Measurements from ENCODE around the gene SIPA1.
"Not testable (repeated sequence)": the region's sequence is repeated elsewhere in the genome, so short reads cannot be mapped to it uniquely, and the experiment has no call there.

The SIPA1 gene

DNA sequence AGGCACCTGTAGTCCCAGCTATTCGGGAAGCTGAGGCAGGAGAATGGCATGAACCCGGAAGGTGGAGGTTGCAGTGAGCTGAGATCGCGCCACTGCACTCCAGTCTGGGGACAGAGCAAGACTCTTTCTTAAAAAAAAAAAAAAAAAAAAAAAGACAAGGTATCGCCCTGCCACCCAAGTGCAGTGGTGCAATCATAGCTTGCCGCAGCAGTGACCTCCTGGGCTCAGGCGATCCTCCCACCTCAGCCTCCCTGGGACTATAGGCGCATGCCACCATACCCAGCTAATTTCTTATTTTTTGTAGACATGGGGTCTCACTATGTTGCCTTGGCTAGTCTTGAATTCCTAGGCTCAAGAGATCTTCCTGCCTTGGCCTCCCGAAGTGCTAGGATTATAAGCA, 23.0 kb downstream of the SIPA1 start:
- not testable (repeated sequence) for H2BK120ac ChIP-seq (ENCODE audit: low read depth, low read length); H3K23ac ChIP-seq (ENCODE audit: low read length); H3K9ac ChIP-seq (ENCODE audit: low read length); H3K18ac ChIP-seq (ENCODE audit: low read length); DNase-seq; H3K27me3 ChIP-seq (ENCODE audit: insufficient read depth, low read length, poor library complexity); H3K4ac ChIP-seq (ENCODE audit: low read depth, low read length); H3K56ac ChIP-seq (ENCODE audit: low read length); H4K5ac ChIP-seq (ENCODE audit: low read length); H2BK15ac ChIP-seq (replicated peaks; ENCODE audit: low read depth); H2BK5ac ChIP-seq (ENCODE audit: low read length); H3K4me2 ChIP-seq (ENCODE audit: low read length); H3K4me1 ChIP-seq (ENCODE audit: control insufficient read depth, low read depth, low read length); H2AK5ac ChIP-seq (ENCODE audit: low read length); H4K8ac ChIP-seq (ENCODE audit: low read depth, low read length); H3K4me3 ChIP-seq (ENCODE audit: low read length); H3K27ac ChIP-seq (ENCODE audit: low read depth, low read length)
- H3K79me1 ChIP-seq (ENCODE audit: low read length), result peaks cover 15% of the 10 kb centered on the region
- peaks cover 12% of the 10 kb centered on the region for H3K36me3 ChIP-seq (ENCODE audit: control insufficient read depth, insufficient read depth, low read length)
- WGBS (ENCODE audit: extremely low coverage, insufficient coverage, low lambda C conversion rate), result no CpG with 5 or more reads among the region's 9 CpGs
- peaks cover 12% of the 10 kb centered on the region for H3K79me2 ChIP-seq (ENCODE audit: control insufficient read depth, insufficient read depth, low read length)

- no peak overlapping the region for H3K27ac ChIP-seq (ENCODE audit: low read depth, low read length)
Measured at GRCh38 chr11:65661599-65662246, 23.8 kb downstream of the SIPA1 start.

GRCh38 chr11:65662247-65662798, 24.4 kb downstream of the SIPA1 start:
- Histone ChIP-seq H3K4ac (ENCODE audit: low read depth, low read length) (peak overlapping the region; percentile 75), H3K18ac (ENCODE audit: low read length) (peak overlapping the region; percentile 70), H2AK5ac (ENCODE audit: low read length) (peak overlapping the region; percentile 92), H3K79me1 (ENCODE audit: low read length) (peaks cover 15% of the 10 kb centered on the region), H3K4me2 (ENCODE audit: low read length) (peak overlapping the region; percentile 100), H4K8ac (ENCODE audit: low read depth, low read length) (no peak overlapping the region), H3K9ac (ENCODE audit: low read length) (peak overlapping the region; percentile 85), H3K23ac (ENCODE audit: low read length) (no peak overlapping the region), H2BK5ac (ENCODE audit: low read length) (no peak overlapping the region), H3K36me3 (ENCODE audit: control insufficient read depth, insufficient read depth, low read length) (peaks cover 10% of the 10 kb centered on the region), H3K27ac (ENCODE audit: low read depth, low read length) (no peak overlapping the region), H4K5ac (ENCODE audit: low read length) (no peak overlapping the region), H3K4me1 (ENCODE audit: control insufficient read depth, low read depth, low read length) (peaks cover 2% of the 10 kb centered on the region), H3K79me2 (ENCODE audit: control insufficient read depth, insufficient read depth, low read length) (peaks cover 12% of the 10 kb centered on the region), H3K4me3 (ENCODE audit: low read length) (peak overlapping the region; percentile 97), H3K56ac (ENCODE audit: low read length) (peak overlapping the region; percentile 96), H3K27me3 (ENCODE audit: insufficient read depth, low read length, poor library complexity) (no peaks in the 10 kb centered on the region), H2BK120ac (ENCODE audit: low read depth, low read length) (no peak overlapping the region), H2BK15ac (replicated peaks; ENCODE audit: low read depth) (no peak overlapping the region)
- DNase-seq, result no peak
- no CpG with 5 or more reads among the region's 29 CpGs for WGBS (ENCODE audit: extremely low coverage, insufficient coverage, low lambda C conversion rate)

More at GRCh38 chr11:65661599-65662246, 23.8 kb downstream of the SIPA1 start:
- no peak overlapping the region for H2BK120ac ChIP-seq (ENCODE audit: low read depth, low read length)
- H4K8ac ChIP-seq (ENCODE audit: low read depth, low read length), result no peak overlapping the region
- H3K4me2 ChIP-seq (ENCODE audit: low read length), result peak overlapping the region; percentile 100
- peaks cover 12% of the 10 kb centered on the region for H3K79me2 ChIP-seq (ENCODE audit: control insufficient read depth, insufficient read depth, low read length)
- no peak overlapping the region for H4K5ac ChIP-seq (ENCODE audit: low read length)
- no peak overlapping the region for H3K23ac ChIP-seq (ENCODE audit: low read length)
- H2AK5ac ChIP-seq (ENCODE audit: low read length), result peak overlapping the region; percentile 92
- no peak overlapping the region for H3K18ac ChIP-seq (ENCODE audit: low read length)
- no peak overlapping the region for H2BK5ac ChIP-seq (ENCODE audit: low read length)
- no peak for DNase-seq
- H3K9ac ChIP-seq (ENCODE audit: low read length), result peak overlapping the region; percentile 85
- peaks cover 12% of the 10 kb centered on the region for H3K36me3 ChIP-seq (ENCODE audit: control insufficient read depth, insufficient read depth, low read length)
- WGBS (ENCODE audit: extremely low coverage, insufficient coverage, low lambda C conversion rate), result no CpG with 5 or more reads among the region's 25 CpGs
- H3K56ac ChIP-seq (ENCODE audit: low read length), result peak overlapping the region; percentile 96
- no peak overlapping the region for H3K4ac ChIP-seq (ENCODE audit: low read depth, low read length)
- no peaks in the 10 kb centered on the region for H3K27me3 ChIP-seq (ENCODE audit: insufficient read depth, low read length, poor library complexity)
- peaks cover 15% of the 10 kb centered on the region for H3K79me1 ChIP-seq (ENCODE audit: low read length)
- H3K4me3 ChIP-seq (ENCODE audit: low read length), result peak overlapping the region; percentile 97
- H2BK15ac ChIP-seq (replicated peaks; ENCODE audit: low read depth), result no peak overlapping the region
- H3K4me1 ChIP-seq (ENCODE audit: control insufficient read depth, low read depth, low read length), result peaks cover 2% of the 10 kb centered on the region

DNA sequence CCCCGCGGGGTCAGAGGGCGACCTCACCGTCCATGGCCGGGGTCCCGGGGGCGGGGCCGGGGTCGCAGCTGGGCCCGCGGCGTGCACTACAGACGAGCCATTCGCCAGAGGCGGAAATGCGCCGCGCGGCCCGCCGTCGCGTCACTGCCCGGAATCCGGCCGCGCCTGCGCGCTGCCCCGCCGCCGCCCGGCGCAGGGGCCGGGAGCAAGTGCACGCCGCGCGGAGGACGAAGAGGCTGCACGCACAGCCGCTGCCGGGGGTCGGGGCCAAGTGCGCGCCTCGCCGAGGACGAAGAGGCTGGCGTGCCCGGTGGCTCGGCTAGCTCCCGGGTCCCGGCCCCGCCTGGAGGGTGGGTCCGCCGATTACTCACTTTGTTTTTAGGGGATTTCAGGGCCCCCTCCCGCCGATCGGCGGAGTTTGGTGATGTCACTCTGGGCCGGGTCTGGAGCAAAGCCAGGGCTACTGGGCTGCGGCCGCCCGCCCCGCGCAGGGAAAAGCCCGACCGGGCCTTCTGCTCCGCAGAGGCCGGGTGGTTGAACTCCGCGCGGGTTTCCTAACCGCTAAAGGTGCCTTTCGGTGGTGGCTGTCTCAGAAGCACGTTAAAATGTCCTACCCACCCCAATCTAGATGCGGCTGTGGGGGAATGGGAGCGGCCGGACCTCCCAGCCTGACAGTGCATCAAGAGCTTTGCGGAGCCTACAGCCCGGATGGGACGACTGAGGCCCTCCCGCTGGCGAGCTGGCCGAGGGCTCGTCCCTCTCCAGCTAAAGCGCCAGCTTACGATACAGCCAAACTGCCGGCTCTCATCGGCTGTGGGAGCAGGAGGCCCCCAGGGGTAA, 25.1 kb downstream of the SIPA1 start, which contains the start of gene RELA:
Gene RELA, minus strand, starts transcription at position 118 of the 840 bp plus-strand sequence. Its CDS starts 84 bp downstream, at position 34.
- Histone ChIP-seq H3K36me3 (ENCODE audit: control insufficient read depth, insufficient read depth, low read length) (peaks cover 8% of the 10 kb centered on the region), H2BK120ac (ENCODE audit: low read depth, low read length) (no peak within 1 kb of the TSS), H3K27ac (ENCODE audit: low read depth, low read length) (peak within 1 kb of the TSS; percentile 69), H2BK15ac (replicated peaks; ENCODE audit: low read depth) (no peak within 1 kb of the TSS), H3K18ac (ENCODE audit: low read length) (peak within 1 kb of the TSS; percentile 70), H3K4me3 (ENCODE audit: low read length) (peak within 1 kb of the TSS; percentile 97), H3K27me3 (ENCODE audit: insufficient read depth, low read length, poor library complexity) (no peaks in the 10 kb centered on the region), H3K56ac (ENCODE audit: low read length) (peak within 1 kb of the TSS; percentile 96), H4K8ac (ENCODE audit: low read depth, low read length) (no peak within 1 kb of the TSS), H3K23ac (ENCODE audit: low read length) (peak within 1 kb of the TSS; percentile 29), H2BK5ac (ENCODE audit: low read length) (peak within 1 kb of the TSS; percentile 55), H3K9ac (ENCODE audit: low read length) (peak within 1 kb of the TSS; percentile 88), H4K5ac (ENCODE audit: low read length) (no peak within 1 kb of the TSS), H2AK5ac (ENCODE audit: low read length) (peak within 1 kb of the TSS; percentile 92), H3K4me2 (ENCODE audit: low read length) (peak within 1 kb of the TSS; percentile 100), H3K79me1 (ENCODE audit: low read length) (peaks cover 15% of the 10 kb centered on the region), H3K4ac (ENCODE audit: low read depth, low read length) (peak within 1 kb of the TSS; percentile 75), H3K4me1 (ENCODE audit: control insufficient read depth, low read depth, low read length) (peaks cover 2% of the 10 kb centered on the region), H3K79me2 (ENCODE audit: control insufficient read depth, insufficient read depth, low read length) (peaks cover 12% of the 10 kb centered on the region)
- no CpG with 5 or more reads among the region's 91 CpGs for WGBS (ENCODE audit: extremely low coverage, insufficient coverage, low lambda C conversion rate)
- peak; percentile 94 for DNase-seq

- H3K4me1 ChIP-seq (ENCODE audit: control insufficient read depth, low read depth, low read length), result peaks cover 2% of the 10 kb centered on the region
- no peak overlapping the region for H4K5ac ChIP-seq (ENCODE audit: low read length)
- WGBS (ENCODE audit: extremely low coverage, insufficient coverage, low lambda C conversion rate), result no CpG with 5 or more reads among the region's 15 CpGs
- no peak overlapping the region for H3K4ac ChIP-seq (ENCODE audit: low read depth, low read length)
- H3K36me3 ChIP-seq (ENCODE audit: control insufficient read depth, insufficient read depth, low read length), result peaks cover 8% of the 10 kb centered on the region
- H3K9ac ChIP-seq (ENCODE audit: low read length), result peak overlapping the region; percentile 88
- H3K27me3 ChIP-seq (ENCODE audit: insufficient read depth, low read length, poor library complexity), result no peaks in the 10 kb centered on the region
- no peak overlapping the region for H2AK5ac ChIP-seq (ENCODE audit: low read length)
- no peak overlapping the region for H2BK120ac ChIP-seq (ENCODE audit: low read depth, low read length)
- peak overlapping the region; percentile 29 for H3K23ac ChIP-seq (ENCODE audit: low read length)
- no peak for DNase-seq
- H2BK15ac ChIP-seq (replicated peaks; ENCODE audit: low read depth), result no peak overlapping the region
- peak overlapping the region; percentile 80 for H3K4me3 ChIP-seq (ENCODE audit: low read length)
- peaks cover 15% of the 10 kb centered on the region for H3K79me1 ChIP-seq (ENCODE audit: low read length)
- peak overlapping the region; percentile 69 for H3K27ac ChIP-seq (ENCODE audit: low read depth, low read length)
- peak overlapping the region; percentile 21 for H3K18ac ChIP-seq (ENCODE audit: low read length)
- peaks cover 12% of the 10 kb centered on the region for H3K79me2 ChIP-seq (ENCODE audit: control insufficient read depth, insufficient read depth, low read length)
- peak overlapping the region; percentile 95 for H3K56ac ChIP-seq (ENCODE audit: low read length)
- H3K4me2 ChIP-seq (ENCODE audit: low read length), result peak overlapping the region; percentile 90
- peak overlapping the region; percentile 55 for H2BK5ac ChIP-seq (ENCODE audit: low read length)
- no peak overlapping the region for H4K8ac ChIP-seq (ENCODE audit: low read depth, low read length)
Measured at GRCh38 chr11:65663639-65664200, 25.8 kb downstream of the SIPA1 start.
